Measurements from ENCODE around the gene ZBTB45. TPM values are rescaled to one million over a fixed set of nuclear protein-coding genes. Genes with fewer than 3 reads are reported as not detected.

The ZBTB45 gene
- total RNA-seq, 1 donor: 9.9 TPM

DNA sequence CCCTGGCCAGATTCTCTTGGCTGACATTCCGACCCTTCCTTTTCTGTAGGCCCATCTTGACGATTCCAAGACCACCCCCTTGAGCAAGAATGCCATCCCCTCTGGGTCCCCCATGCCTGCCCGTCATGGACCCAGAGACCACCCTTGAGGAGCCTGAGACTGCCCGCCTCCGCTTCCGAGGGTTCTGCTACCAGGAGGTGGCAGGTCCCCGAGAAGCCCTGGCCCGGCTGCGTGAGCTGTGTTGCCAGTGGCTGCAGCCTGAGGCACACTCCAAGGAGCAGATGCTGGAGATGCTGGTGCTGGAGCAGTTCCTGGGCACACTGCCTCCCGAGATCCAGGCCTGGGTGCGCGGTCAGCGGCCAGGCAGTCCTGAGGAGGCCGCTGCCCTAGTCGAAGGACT, 42.5 kb downstream of the ZBTB45 start:
- H3K4me3 ChIP-seq (ENCODE audit: low read depth, low read length): peak overlapping the region; percentile 74
- TF ChIP-seq, protein P1, sequence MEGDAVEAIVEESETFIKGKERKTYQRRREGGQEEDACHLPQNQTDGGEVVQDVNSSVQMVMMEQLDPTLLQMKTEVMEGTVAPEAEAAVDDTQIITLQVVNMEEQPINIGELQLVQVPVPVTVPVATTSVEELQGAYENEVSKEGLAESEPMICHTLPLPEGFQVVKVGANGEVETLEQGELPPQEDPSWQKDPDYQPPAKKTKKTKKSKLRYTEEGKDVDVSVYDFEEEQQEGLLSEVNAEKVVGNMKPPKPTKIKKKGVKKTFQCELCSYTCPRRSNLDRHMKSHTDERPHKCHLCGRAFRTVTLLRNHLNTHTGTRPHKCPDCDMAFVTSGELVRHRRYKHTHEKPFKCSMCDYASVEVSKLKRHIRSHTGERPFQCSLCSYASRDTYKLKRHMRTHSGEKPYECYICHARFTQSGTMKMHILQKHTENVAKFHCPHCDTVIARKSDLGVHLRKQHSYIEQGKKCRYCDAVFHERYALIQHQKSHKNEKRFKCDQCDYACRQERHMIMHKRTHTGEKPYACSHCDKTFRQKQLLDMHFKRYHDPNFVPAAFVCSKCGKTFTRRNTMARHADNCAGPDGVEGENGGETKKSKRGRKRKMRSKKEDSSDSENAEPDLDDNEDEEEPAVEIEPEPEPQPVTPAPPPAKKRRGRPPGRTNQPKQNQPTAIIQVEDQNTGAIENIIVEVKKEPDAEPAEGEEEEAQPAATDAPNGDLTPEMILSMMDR (IDR thresholded peaks at IDR 0.05; ENCODE audit: insufficient read depth, low read length): no peak
- no peak for DNase-seq (ENCODE audit: low read depth)

DNA sequence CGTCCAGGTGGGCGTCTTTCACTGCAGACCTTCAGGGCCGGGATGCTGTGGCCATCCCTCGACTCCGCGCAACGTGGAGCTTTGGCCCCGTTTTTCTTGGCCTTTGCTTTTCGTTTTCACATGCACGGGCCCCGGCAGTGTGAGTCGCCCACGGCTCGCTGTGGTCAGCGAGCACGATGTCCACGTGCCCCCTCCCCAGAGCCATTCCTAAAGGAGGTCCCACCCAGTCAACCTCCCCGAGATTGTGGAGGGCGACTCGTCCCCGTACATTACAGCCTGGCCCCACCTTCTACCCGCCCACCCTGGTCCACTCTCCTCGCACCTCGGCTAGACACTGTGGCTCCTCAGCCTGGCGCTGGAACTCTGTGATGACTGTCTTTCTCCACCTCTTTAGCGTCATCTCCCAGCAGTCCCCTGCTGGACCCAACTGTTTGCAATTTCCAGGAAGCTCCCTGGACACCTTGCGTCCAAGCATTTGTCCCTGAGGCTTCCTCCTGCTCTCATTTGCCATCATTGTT, 43.1 kb downstream of the ZBTB45 start:
- peak overlapping the region; percentile 74 for H3K4me3 ChIP-seq (ENCODE audit: low read depth, low read length)
- TF ChIP-seq, protein P1 (IDR thresholded peaks at IDR 0.05; ENCODE audit: insufficient read depth, low read length): no peak
- DNase-seq (ENCODE audit: low read depth): peak; percentile 19

DNA sequence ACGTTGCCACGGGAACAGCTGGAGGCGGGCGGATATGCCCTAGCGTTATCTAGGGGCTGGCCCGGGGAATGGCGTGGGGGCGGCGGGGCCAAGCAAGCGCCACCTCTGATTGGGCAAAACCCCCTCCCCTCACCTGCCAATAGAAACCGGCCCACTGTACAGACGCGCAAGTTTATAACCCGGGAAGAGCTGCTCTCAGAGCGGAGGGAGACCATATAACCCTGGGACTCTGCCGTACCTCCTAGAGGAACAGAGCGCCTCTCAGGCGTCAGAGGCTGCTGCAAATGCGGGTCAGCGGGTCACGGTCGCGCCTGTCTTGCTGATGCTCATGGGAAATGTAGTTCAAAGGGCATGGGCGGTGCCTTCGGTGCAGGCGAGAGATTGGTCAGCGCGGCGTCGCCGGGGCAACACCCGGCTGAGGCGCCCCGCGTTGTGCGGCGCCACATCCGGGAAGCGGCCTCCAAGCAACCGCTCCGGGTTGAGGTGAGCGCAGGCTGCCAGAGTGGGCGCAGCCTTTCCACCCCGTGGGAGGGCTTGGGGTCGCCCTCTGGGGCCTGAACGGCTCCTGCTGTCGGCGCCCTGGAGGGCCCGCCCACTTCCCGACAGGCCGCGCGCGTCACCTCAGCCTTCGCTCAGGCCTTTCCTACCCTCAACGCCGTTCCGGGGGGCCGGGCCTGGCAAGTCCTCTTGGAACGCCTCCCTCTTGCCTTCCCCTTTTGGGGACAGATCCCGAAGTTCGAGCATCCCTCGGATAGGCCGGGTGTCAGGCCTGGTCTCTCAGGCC, 43.7 kb downstream of the ZBTB45 start, which contains the start of gene ZNF446:
Gene ZNF446, plus strand, starts transcription at position 639 of the 784 bp plus-strand sequence. CDS start 867 bp downstream, outside the sequence.
- TF ChIP-seq, protein P1 (IDR thresholded peaks at IDR 0.05; ENCODE audit: insufficient read depth, low read length): no peak
- peak within 1 kb of the TSS; percentile 74 for H3K4me3 ChIP-seq (ENCODE audit: low read depth, low read length)
- peak; percentile 97 for DNase-seq (ENCODE audit: low read depth)

DNA sequence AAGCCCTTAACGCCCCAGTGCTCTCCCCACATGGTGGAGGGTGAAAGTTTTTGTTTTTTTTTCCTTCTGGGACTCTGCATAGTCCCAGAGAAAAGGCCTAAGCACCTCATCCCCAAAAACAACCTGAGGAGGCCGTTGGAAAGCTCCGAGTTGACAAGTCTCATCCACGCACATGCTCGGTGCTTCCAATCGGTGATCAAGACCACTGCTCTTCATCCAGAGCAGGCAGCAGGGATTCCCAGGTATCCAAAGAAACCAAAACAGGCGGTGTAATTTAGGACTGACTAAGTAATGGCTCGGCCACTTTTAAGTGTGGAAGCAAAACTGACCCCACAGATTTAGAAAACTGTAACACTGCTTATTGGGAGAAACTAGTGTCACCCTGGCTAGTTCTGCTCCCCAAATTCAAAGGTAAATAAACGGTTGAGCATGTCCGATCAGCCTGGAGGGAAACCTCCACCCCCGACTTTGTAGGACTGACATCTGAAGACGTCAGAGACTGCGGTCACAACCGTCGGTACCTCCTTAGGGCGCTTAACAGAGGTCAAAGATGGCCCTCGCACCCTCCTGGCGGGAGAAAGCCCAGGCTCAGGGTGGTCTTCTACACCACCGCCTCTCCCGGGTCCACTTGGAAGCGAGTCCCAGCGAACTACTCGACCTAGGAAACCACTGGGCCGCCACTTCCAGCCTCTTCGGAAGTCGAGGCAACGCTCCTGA, 44.5 kb downstream of the ZBTB45 start:
- H3K4me3 ChIP-seq (ENCODE audit: low read depth, low read length): peak overlapping the region; percentile 74
- TF ChIP-seq, protein P1 (IDR thresholded peaks at IDR 0.05; ENCODE audit: insufficient read depth, low read length): no peak
- DNase-seq (ENCODE audit: low read depth): no peak

DNA sequence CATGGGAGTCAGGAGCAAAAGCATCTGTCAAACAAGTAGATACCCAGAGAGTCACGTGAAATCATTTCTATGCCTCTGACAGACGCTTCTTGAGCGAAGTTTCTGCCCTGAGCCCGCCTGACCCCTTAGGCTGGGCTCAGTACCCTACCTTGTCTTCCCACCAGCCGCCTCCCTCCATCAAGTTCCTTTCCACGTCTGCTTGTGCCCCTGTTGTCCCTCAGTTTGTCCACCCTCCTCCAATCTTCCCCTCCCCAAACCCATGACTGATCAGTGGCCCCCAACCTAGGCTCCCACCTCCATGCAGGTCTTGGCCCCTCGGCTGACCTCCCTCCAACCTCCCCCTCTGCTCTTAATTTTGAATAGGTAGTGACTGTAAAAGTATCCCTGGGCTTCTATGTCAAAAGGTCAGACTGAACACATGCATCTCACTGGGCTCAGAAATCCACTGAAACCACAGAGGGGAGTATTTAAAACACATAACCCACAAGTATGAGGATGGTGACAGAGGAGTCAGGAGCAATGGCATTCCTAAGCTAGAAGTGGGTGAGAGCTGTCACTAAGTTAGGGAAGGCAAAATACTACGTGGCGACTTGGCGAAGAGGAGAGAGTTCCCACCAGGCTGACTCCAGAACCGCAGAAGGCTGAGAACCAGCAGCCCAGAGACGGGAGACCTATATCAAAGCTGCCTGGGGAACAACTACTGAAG, 45.2 kb downstream of the ZBTB45 start:
- H3K4me3 ChIP-seq (ENCODE audit: low read depth, low read length): no peak overlapping the region
- TF ChIP-seq, protein P1 (IDR thresholded peaks at IDR 0.05; ENCODE audit: insufficient read depth, low read length): no peak
- peak; percentile 8 for DNase-seq (ENCODE audit: low read depth)

DNA sequence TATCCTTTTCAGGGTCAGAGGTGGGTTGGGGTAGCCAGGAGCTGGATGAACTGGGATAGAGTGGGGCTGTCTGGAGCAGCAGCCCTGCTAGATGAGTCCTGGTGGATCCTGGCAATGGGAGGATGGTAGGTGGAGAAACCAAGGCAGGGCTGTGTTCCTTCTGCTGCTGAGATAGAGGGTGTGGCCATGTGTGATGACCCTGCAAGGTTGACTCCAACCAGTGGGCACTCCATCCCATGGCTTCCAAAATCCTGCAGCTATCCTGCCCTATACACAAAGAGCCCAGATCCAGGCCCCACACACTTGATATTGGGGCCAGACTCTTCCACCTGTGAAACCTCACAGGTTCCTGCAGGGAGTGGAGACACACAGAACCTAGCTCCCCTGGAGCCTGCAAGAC, 45.8 kb downstream of the ZBTB45 start:
- TF ChIP-seq, protein P1 (IDR thresholded peaks at IDR 0.05; ENCODE audit: insufficient read depth, low read length): no peak
- no peak overlapping the region for H3K4me3 ChIP-seq (ENCODE audit: low read depth, low read length)
- DNase-seq (ENCODE audit: low read depth): no peak

Measured in fibroblast of the aortic adventitia (primary cell).